NCI-H2227 (cell line): Measurements from ENCODE around the gene SERPINA4.

Experiments
- DNase-seq: peaks from one replicate; lab custom pipeline; 2025; ENCODE audit not compliant: unreplicated experiment; lab: John Stamatoyannopoulos, UW

Gene SERPINA4

GRCh38 chr14:94613720-94614644, 52.7 kb downstream of the SERPINA4 start:
- DNase-seq = no peak

DNA sequence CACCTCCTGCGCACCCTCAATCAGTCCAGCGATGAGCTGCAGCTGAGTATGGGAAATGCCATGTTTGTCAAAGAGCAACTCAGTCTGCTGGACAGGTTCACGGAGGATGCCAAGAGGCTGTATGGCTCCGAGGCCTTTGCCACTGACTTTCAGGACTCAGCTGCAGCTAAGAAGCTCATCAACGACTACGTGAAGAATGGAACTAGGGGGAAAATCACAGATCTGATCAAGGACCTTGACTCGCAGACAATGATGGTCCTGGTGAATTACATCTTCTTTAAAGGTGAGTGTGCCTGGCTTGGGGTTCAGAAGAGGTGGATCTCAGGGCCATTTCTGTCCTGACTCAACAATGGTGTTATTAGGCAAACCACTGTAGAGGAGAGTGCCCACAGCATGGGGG, 53.6 kb downstream of the SERPINA4 start:
- no peak for DNase-seq

DNA sequence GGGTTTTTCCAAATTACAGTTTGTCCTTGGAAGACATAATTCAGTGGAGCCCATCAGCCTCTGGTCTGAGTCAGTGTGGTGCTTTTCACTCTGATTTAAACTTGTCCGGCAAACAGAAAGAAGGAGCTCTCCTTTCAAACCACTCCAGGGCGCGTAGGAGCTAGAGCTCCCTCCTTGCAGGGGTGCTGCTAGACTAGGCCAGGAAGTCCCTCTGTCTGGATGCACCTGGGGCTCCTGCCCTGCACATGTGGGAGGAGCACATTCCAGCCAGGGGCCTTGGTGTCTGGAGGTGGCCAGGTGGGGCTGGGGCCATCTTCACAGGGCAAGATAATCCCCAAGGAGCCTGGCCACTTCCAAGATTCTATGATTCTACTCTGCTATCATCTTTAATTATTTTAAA, 54.0 kb downstream of the SERPINA4 start:
- DNase-seq = no peak

DNA sequence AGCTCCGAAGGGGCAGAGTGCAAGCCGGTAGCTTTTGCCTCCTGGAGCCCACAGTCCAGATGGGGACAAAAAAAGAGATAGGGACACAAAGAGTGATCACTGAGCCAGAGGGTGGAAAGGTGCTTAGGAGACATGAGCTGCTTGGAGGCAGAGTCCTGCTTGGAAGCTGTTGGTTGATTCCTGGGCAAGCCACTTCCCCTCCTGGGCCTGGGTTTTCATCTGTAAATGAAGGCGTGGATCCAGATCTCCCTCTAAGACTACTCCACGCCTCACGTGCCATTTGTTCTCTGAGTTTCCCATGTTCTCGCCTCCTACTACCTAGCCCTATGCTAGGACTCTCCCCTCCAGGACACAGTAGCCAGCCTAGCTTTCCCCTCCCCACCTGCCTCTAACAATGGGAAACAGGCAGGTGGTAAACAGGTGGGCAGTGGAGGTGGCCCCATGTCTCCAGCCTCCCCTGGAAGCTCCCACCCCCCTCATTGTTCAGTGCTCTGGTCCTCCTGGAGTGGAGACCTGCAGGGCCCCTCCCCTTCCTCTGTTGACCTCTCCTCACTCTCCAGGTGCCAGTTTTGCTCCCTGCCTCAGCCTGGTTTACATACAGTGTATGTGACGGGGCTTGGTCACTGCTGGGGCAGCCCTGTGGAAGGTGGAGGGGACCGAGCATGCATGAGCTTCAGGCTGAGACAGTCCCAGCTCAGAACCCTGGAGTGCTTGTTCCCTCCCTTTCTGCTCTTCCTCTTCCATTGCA, 54.8 kb downstream of the SERPINA4 start:
- DNase-seq = no peak

GRCh38 chr14:94617366-94617941, 56.2 kb downstream of the SERPINA4 start:
- DNase-seq = no peak

DNA sequence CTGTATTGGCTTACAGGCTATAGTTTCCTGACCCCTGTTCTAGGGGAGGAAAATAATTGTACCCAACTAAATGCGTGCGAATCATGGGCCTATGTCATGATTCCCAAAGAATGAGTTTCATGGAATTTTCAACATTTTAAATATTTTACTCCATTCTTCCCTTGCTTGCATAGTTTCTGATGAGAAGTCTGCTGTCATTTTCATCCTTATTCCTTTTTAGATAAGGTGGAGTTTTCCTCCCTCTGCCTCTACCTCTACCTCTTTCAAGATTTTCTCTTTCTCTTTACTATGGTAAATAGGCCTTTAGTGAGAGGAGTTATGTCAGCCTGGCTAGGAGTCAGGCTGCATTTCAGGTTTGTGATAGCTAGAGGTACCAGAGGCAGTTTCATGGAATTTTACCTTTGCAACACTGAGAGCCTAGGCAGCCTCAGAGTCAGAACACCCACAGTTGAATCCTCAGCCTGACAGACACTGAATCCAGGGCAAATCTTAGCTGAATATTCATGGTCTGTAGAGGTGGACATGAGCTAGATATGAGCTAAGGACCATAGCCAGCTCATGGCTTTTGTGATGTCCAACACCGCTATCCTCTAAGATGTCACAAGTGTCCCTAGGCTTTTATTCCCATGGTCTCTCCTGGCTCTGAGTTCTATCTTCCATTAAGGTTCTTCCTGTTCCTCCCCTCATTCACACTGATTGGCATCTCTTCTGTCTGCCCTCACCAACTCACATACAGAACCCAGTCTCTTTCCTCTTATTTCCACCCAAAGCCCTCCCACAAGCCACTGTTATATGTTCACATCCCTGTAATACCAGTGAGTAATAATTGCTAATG, 57.0 kb downstream of the SERPINA4 start:
- DNase-seq = no peak

- no peak for DNase-seq
Measured at GRCh38 chr14:94619297-94619696, 58.1 kb downstream of the SERPINA4 start.
